Osteoblast (primary cell): ENCODE data around the gene SLC6A6. TPM values are rescaled to one million over a fixed set of nuclear protein-coding genes. Genes with fewer than 3 reads are reported as not detected.
"Not testable (repeated sequence)": the region's sequence is repeated elsewhere in the genome, so short reads cannot be mapped to it uniquely, and the experiment has no call there.

ENCODE experiments used
- DNase-seq: peaks from one replicate; pipeline ENCODE4 v3.0.0; 2011; ENCODE audit warnings: low spot score, mixed read lengths; ENCODE audit not compliant: insufficient read length; ENCODE audit errors: missing footprints
- H2AFZ ChIP-seq: 2 replicates; pipeline ENCODE4 v1.6.0; 2011; ENCODE audit warnings: mild to moderate bottlenecking, low read length
- H3K27ac ChIP-seq: 2 replicates; pipeline ENCODE4 v1.5.1; 2011; ENCODE audit warnings: mild to moderate bottlenecking, low read depth, low read length, moderate library complexity
- H3K27me3 ChIP-seq: 2 replicates; pipeline ENCODE4 v1.6.0; 2012; ENCODE audit warnings: mild to moderate bottlenecking, control low read depth, inconsistent platforms, low read length, moderate library complexity; ENCODE audit not compliant: insufficient read depth
- H3K36me3 ChIP-seq: 2 replicates; pipeline ENCODE4 v1.5.1; 2011; ENCODE audit warnings: mild to moderate bottlenecking, low read length, control low read depth, moderate library complexity; ENCODE audit not compliant: insufficient read depth
- H3K4me1 ChIP-seq: 2 replicates; pipeline ENCODE4 v1.5.1; 2011; ENCODE audit warnings: mild to moderate bottlenecking, low read length, control low read depth, moderate library complexity; ENCODE audit not compliant: insufficient read depth
- H3K4me2 ChIP-seq: 2 replicates; pipeline ENCODE4 v1.6.0; 2011; ENCODE audit warnings: mild to moderate bottlenecking, low read length; ENCODE audit not compliant: insufficient read depth
- H3K4me3 ChIP-seq: fragments of 200-600 bp; sonication (generic); 3 replicates; pipeline ENCODE4 v1.5.1; 2012; ENCODE audit warnings: mild to moderate bottlenecking, low read length, inconsistent platforms; ENCODE audit not compliant: insufficient read depth
- H3K79me2 ChIP-seq: 2 replicates; pipeline ENCODE4 v1.6.0; 2012; ENCODE audit warnings: mild to moderate bottlenecking, low read length, control low read depth, inconsistent platforms; ENCODE audit not compliant: insufficient read depth
- H3K9me3 ChIP-seq: 2 replicates; pipeline ENCODE4 v1.5.1; 2011; ENCODE audit warnings: low read depth, low read length, control low read depth
- H4K20me1 ChIP-seq: 2 replicates; pipeline ENCODE4 v1.6.0; 2012; ENCODE audit warnings: mild to moderate bottlenecking, low read length, control low read depth; ENCODE audit not compliant: insufficient read depth
- total RNA-seq: library from RNA; depleted of rRNA; stranded (reverse); fragments of >200 nt; gene quantifications from 2 replicates; pipeline ENCODE4 v1.2.3, GENCODE V29; 2012
- TF ChIP-seq, protein P1 (sequence below): IDR thresholded peaks from 2 replicates; pipeline ENCODE4 v1.5.1; 2011; ENCODE audit warnings: mild to moderate bottlenecking, low read depth, low read length, moderate library complexity; ENCODE audit errors: extremely low read depth

The SLC6A6 gene
- total RNA-seq, 1 donor = 86.5 TPM

DNA sequence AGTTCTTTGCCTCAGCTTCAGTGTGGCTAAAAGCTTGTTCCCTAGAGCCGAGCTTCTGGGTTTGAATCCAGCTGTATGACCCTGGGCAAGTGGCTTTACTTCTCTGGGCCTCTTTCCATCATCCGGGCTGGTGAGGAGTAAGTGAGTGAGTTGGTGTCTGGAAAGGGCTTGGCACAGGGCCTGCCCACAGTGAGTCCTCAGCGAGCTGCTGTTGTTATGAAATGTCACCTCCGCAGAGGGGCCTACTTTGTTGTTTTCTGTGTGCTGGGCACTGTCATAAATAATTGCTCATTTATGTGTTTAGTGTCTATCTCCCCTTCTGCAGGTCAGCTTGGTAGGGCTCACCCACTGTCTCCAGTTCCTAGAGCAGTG lies 31.7 kb downstream of the SLC6A6 start:
- peaks cover 10% of the 10 kb centered on the region for H3K36me3 ChIP-seq
- H3K4me3 ChIP-seq = no peak overlapping the region
- H3K79me2 ChIP-seq = peaks cover 47% of the 10 kb centered on the region
- peaks cover 44% of the 10 kb centered on the region for H3K4me1 ChIP-seq
- peaks cover 28% of the 10 kb centered on the region for H4K20me1 ChIP-seq
- H3K4me2 ChIP-seq = no peak overlapping the region
- no peaks in the 10 kb centered on the region for H3K27me3 ChIP-seq
- DNase-seq = peak; percentile 94
- TF ChIP-seq, protein P1, sequence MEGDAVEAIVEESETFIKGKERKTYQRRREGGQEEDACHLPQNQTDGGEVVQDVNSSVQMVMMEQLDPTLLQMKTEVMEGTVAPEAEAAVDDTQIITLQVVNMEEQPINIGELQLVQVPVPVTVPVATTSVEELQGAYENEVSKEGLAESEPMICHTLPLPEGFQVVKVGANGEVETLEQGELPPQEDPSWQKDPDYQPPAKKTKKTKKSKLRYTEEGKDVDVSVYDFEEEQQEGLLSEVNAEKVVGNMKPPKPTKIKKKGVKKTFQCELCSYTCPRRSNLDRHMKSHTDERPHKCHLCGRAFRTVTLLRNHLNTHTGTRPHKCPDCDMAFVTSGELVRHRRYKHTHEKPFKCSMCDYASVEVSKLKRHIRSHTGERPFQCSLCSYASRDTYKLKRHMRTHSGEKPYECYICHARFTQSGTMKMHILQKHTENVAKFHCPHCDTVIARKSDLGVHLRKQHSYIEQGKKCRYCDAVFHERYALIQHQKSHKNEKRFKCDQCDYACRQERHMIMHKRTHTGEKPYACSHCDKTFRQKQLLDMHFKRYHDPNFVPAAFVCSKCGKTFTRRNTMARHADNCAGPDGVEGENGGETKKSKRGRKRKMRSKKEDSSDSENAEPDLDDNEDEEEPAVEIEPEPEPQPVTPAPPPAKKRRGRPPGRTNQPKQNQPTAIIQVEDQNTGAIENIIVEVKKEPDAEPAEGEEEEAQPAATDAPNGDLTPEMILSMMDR = no peak
- H3K9me3 ChIP-seq = no peaks in the 10 kb centered on the region
- H2AFZ ChIP-seq = no peak overlapping the region
- no peak overlapping the region for H3K27ac ChIP-seq

GRCh38 chr3:14434498-14435151 lies 32.2 kb downstream of the SLC6A6 start:
- H3K4me3 ChIP-seq = no peak overlapping the region
- peaks cover 49% of the 10 kb centered on the region for H3K4me1 ChIP-seq
- peak; percentile 80 for DNase-seq
- no peak overlapping the region for H2AFZ ChIP-seq
- no peak overlapping the region for H3K27ac ChIP-seq
- no peaks in the 10 kb centered on the region for H3K27me3 ChIP-seq
- TF ChIP-seq, protein P1 = no peak
- no peaks in the 10 kb centered on the region for H3K9me3 ChIP-seq
- peaks cover 32% of the 10 kb centered on the region for H4K20me1 ChIP-seq
- H3K79me2 ChIP-seq = peaks cover 52% of the 10 kb centered on the region
- no peak overlapping the region for H3K4me2 ChIP-seq
- peaks cover 9% of the 10 kb centered on the region for H3K36me3 ChIP-seq

DNA sequence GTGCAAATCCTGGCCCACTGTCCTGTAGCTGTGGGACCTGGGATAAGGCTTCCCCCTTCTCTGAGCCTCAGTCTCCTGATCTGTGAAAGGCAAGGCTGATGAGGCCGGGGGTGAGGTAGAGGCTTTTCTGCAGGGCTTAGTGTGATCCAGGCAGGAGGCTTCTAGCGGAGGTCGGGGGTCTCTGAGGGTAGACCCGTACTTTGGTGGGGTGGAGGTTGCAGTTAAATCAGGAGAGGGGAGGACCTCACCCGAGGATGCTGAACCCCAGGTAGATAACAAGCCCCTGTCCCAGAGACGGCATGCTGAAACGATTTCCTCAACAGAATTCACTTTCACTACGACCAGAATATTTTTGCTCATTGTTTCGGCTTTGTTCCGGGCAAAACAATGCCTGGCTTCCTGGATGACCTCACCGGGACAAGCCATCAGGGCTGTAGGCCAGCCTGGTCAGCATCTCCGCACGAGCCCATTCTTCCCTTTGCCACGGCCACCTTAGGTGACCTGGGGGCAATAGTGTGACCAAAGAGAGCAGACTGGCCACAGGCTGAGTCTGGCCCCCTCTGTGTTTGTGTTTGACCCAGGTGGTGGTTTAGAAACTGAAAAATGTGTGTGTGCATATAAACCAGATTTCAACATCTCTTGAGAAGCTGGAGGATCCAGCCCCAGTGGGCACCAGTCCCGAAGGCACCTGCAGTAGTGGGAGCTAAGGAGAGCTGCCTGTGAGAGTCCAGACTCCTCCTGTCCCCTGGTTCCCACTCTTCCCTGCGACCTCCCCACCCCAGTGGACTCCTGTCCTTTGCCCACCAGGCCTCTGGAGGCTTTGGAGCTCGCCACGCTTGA lies 33.0 kb downstream of the SLC6A6 start:
- Histone ChIP-seq H3K9me3 (no peaks in the 10 kb centered on the region), H2AFZ (no peak overlapping the region), H4K20me1 (peaks cover 36% of the 10 kb centered on the region), H3K4me1 (peaks cover 54% of the 10 kb centered on the region), H3K27ac (no peak overlapping the region), H3K4me3 (no peak overlapping the region), H3K27me3 (no peaks in the 10 kb centered on the region), H3K4me2 (no peak overlapping the region), H3K36me3 (peaks cover 8% of the 10 kb centered on the region), H3K79me2 (peaks cover 54% of the 10 kb centered on the region)
- no peak for DNase-seq
- TF ChIP-seq, protein P1 = no peak

DNA sequence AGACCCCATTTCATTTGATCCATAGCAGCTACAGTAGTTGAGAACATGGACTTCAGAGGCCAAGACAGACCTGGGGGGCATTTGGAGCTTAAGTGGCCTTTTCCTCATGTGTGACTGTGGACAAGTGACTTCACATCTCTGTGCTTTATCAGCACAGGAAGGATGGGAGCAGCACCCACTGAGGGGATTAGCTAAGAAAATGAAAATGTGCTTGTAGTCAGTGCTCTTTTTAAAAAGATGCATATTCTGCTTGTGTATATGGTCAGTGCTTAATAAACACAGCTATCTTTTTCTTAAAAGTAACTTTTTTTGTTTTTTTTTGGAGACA lies 34.5 kb downstream of the SLC6A6 start:
- no peaks in the 10 kb centered on the region for H3K9me3 ChIP-seq
- H3K27me3 ChIP-seq = no peaks in the 10 kb centered on the region
- H4K20me1 ChIP-seq = peaks cover 44% of the 10 kb centered on the region
- no peak overlapping the region for H2AFZ ChIP-seq
- H3K27ac ChIP-seq = no peak overlapping the region
- H3K79me2 ChIP-seq = peaks cover 55% of the 10 kb centered on the region
- TF ChIP-seq, protein P1 = no peak
- no peak overlapping the region for H3K4me3 ChIP-seq
- H3K36me3 ChIP-seq = peaks cover 9% of the 10 kb centered on the region
- DNase-seq = no peak
- peaks cover 50% of the 10 kb centered on the region for H3K4me1 ChIP-seq
- no peak overlapping the region for H3K4me2 ChIP-seq

DNA sequence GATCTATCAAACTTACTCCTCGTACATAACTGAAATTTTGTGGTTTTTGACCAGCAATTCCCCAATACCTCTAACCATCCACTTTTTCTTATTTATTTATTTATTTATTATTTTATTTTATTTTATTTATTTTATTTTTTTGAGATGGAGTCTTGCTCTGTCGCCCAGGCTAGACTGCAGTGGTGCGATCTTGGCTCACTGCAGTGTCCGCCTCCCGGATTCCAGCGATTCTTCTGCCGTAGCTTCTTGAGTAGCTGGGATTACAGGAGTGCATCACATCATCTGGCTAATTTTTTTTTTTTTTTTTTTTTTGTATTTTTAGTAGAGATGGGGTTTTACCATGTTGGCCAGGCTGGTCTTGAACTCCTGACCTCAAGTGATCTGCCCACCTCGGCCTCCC lies 35.3 kb downstream of the SLC6A6 start:
- not testable (repeated sequence) for H3K27ac ChIP-seq, H3K27me3 ChIP-seq, H2AFZ ChIP-seq, H3K4me2 ChIP-seq, H3K4me3 ChIP-seq, DNase-seq, H3K9me3 ChIP-seq
- Histone ChIP-seq H3K36me3 (peaks cover 13% of the 10 kb centered on the region), H3K79me2 (peaks cover 57% of the 10 kb centered on the region), H3K4me1 (peaks cover 42% of the 10 kb centered on the region), H4K20me1 (peaks cover 51% of the 10 kb centered on the region)
